Mesothelial cell of epicardium (in vitro differentiated cells): ENCODE data around the gene POLN. TPM values are rescaled to one million over a fixed set of nuclear protein-coding genes. Genes with fewer than 3 reads are reported as not detected.

Experiments
- DNase-seq, 2 experiments: peaks; one replicate each; pipeline ENCODE4 v3.0.0; 2021; ENCODE audit warnings: low spot score in 2 of 2; ENCODE audit not compliant: unreplicated experiment in 2 of 2
- H3K27ac Mint-ChIP-seq: 2 replicates; pipeline ENCODE4 v1.8.0; 2021; ENCODE audit warnings: mixed read lengths
- H3K27me3 Mint-ChIP-seq: 2 replicates; pipeline ENCODE4 v1.8.0; 2021; ENCODE audit warnings: low read depth, mixed read lengths
- H3K36me3 Mint-ChIP-seq: 2 replicates; pipeline ENCODE4 v1.8.0; 2021; ENCODE audit warnings: mixed read lengths
- H3K4me1 Mint-ChIP-seq: 2 replicates; pipeline ENCODE4 v1.8.0; 2021; ENCODE audit warnings: mixed read lengths
- H3K4me3 Mint-ChIP-seq: 2 replicates; pipeline ENCODE4 v1.8.0; 2021; ENCODE audit warnings: mild to moderate bottlenecking, moderate library complexity, mixed read lengths
- H3K9me3 Mint-ChIP-seq: 2 replicates; pipeline ENCODE4 v1.8.0; 2021; ENCODE audit warnings: mixed read lengths
- total RNA-seq: library from RNA; stranded (reverse); gene quantifications from 3 replicates; pipeline ENCODE4 v1.2.1, GENCODE V29; 2021
- TF ChIP-seq, protein P1 (sequence below): fragments of 200-600 bp; sonication (generic); IDR thresholded peaks from one replicate; pipeline ENCODE4 v1.5.0; 2021; ENCODE audit warnings: antibody characterized with exemption; ENCODE audit not compliant: unreplicated experiment

POLN gene
- total RNA-seq, 1 donor from 2014 or later: 5.8 TPM

DNA sequence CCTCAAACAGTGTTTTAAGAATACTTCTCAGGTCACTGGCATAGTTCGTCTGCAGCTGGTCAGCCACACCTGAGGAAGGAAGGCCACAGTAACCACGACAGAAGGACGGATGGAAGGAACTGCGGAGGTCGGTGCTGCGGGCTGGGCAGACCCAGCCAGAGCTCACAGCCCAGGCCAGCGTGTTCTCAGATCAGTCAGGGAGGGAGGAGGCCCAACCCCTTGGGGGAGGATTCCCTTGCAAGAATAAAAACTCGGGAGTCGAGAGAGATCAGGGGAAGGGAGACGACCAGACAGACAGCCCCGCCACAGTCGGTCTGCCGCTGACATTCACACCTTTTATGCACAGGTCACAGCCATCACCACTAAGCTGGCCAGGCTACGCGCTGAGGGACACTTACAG lies 31.3 kb upstream of the POLN start:
- no peak overlapping the region for H3K4me3 Mint-ChIP-seq
- no peaks in the 10 kb centered on the region for H3K27me3 Mint-ChIP-seq
- H3K9me3 Mint-ChIP-seq: no peaks in the 10 kb centered on the region
- H3K27ac Mint-ChIP-seq: peak overlapping the region; percentile 69
- TF ChIP-seq, protein P1, sequence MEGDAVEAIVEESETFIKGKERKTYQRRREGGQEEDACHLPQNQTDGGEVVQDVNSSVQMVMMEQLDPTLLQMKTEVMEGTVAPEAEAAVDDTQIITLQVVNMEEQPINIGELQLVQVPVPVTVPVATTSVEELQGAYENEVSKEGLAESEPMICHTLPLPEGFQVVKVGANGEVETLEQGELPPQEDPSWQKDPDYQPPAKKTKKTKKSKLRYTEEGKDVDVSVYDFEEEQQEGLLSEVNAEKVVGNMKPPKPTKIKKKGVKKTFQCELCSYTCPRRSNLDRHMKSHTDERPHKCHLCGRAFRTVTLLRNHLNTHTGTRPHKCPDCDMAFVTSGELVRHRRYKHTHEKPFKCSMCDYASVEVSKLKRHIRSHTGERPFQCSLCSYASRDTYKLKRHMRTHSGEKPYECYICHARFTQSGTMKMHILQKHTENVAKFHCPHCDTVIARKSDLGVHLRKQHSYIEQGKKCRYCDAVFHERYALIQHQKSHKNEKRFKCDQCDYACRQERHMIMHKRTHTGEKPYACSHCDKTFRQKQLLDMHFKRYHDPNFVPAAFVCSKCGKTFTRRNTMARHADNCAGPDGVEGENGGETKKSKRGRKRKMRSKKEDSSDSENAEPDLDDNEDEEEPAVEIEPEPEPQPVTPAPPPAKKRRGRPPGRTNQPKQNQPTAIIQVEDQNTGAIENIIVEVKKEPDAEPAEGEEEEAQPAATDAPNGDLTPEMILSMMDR: no peak
- H3K36me3 Mint-ChIP-seq: no peaks in the 10 kb centered on the region
- DNase-seq: no peak
- H3K4me1 Mint-ChIP-seq: peaks cover 14% of the 10 kb centered on the region

DNA sequence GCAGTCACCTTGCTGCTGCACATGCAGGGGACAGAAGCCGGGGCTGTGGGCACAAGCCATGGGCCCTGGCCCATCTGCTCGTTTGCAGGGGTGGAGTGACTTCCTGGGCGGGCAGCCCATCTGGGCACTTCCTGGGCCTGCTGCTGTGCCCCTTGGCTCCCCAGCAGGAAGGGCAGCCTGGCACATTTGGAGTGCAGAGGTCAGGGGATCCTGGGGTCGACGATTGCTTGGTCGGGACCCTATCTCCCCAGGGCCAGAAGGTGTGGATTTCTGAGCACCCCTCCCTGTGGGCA lies 30.9 kb upstream of the POLN start:
- Mint-ChIP-seq H3K27ac (no peak overlapping the region), H3K4me3 (no peak overlapping the region), H3K4me1 (peaks cover 14% of the 10 kb centered on the region), H3K9me3 (no peaks in the 10 kb centered on the region), H3K27me3 (no peaks in the 10 kb centered on the region), H3K36me3 (no peaks in the 10 kb centered on the region)
- DNase-seq: no peak
- TF ChIP-seq, protein P1: no peak

DNA sequence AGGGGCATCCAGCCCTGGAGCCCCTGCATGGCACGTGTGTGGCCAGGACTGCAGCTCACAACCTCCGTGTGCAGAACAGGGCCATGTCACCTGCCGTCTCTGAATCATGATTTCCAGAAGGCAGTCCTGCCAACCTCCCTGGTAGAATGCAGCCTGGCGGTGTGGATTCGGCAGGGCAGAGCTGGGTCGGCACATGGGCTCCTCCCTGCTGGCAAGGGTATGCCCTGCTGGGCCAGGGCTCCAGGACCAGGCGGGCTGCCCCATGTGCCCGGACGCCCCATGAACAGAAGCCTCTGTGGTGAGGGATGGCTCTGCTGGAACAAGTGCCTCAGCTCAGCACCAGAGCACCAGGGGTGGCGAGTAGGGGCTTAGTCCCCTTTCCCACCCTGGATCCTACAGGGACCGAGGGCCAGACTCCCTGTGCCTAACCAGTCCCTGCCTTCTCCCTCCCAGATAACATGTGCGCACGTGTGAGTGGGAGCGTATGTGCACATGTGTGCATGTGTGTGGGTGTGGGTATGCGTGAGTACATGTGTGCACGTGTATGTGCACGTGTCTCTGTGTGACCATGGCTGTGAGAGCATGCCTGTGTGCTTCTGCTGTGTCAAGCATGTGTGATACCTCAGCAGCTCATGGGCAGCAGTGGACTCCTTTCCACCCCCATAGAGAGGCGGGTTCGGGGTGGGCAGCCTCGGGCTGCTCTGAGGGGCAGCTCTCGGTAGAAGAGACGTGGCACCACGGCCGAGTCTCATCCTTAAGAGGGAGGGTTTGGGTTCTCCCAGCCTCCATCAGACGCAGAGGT lies 30.3 kb upstream of the POLN start:
- H3K9me3 Mint-ChIP-seq: no peaks in the 10 kb centered on the region
- no peak overlapping the region for H3K4me3 Mint-ChIP-seq
- no peak overlapping the region for H3K27ac Mint-ChIP-seq
- TF ChIP-seq, protein P1: no peak
- H3K27me3 Mint-ChIP-seq: no peaks in the 10 kb centered on the region
- H3K4me1 Mint-ChIP-seq: peaks cover 14% of the 10 kb centered on the region
- no peaks in the 10 kb centered on the region for H3K36me3 Mint-ChIP-seq
- no peak for DNase-seq

DNA sequence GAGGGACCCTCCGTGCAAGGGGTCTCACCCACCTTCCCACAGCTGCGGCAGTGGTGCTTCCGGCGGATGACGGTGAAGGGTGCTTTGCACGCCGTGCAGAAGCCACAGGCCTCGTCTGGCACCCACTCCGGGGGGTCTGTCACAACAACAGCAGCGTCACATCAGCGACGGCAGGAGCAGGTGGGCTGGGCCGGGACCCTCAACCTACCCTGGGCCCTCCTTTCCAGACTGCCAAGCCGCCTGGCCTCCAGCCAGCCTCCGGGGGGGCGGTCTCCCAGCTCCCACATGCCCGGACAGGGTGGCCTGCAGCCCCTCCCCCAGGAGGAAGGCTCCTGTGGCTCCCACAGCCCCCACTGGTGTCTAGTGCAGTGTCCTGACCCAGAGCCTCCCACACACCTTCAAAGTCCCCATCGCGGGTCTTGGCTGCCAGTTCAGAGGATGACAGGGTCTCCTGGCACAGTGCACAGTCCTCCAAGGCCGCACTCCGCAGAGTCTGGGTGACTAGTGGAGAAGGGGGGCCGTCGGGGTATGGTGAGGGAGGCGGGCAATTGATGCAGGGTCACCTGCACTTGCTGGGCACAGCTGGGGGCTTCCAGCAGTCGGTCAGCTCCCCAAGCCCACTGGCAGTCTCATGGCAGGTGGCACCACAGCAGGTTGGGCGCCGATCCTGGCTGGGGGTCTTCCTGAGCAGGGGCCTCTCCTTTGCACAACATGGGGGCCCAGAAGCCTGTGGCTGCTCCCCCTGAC lies 29.5 kb upstream of the POLN start:
- TF ChIP-seq, protein P1: no peak
- Mint-ChIP-seq H3K27ac (no peak overlapping the region), H3K27me3 (no peaks in the 10 kb centered on the region), H3K9me3 (no peaks in the 10 kb centered on the region), H3K36me3 (no peaks in the 10 kb centered on the region), H3K4me3 (no peak overlapping the region), H3K4me1 (peaks cover 14% of the 10 kb centered on the region)
- no peak for DNase-seq

DNA sequence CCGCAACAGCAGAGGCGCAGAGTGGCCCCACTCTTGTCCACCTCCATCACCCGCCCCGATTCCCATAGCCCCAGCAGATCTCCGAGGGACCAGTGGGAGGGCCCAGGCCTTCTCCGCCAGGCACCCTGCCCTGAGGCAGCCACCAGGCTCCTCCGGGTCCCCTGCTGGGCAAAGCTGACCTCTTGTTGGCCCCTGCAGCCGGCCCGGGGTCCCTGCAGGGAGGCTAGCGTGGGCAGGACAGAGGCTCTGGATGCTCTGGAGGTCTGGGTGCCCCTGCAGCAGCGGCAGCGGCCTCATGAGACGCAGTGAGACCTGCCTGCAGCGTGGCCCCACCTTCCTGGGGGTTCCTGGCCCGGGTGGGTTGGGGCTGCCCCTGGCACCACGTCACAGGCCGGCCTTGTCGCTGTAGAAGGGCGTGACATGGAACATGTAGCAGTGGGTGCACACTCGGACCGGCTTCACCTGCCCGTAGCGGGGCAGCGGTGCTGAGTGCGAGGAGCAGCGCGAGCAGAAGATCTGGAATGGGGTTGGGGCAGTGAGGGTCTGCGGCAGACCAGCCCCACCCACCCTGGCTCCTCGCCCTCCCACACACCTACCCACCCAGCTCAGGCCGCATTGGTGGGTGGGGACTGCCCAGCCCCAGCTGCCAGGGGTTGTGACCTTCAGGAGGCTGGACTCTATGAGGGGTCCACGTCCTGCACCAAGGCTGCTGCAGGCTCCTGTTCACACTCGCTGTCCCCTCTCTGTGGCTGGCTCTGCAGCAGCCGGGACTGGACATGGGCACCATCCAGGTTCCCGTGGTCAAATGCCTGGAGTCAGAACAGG lies 28.6 kb upstream of the POLN start:
- H3K4me1 Mint-ChIP-seq: peaks cover 17% of the 10 kb centered on the region
- DNase-seq: no peak
- H3K27ac Mint-ChIP-seq: no peak overlapping the region
- H3K36me3 Mint-ChIP-seq: no peaks in the 10 kb centered on the region
- TF ChIP-seq, protein P1: no peak
- H3K4me3 Mint-ChIP-seq: no peak overlapping the region
- H3K9me3 Mint-ChIP-seq: no peaks in the 10 kb centered on the region
- H3K27me3 Mint-ChIP-seq: no peaks in the 10 kb centered on the region
